HCT116 (cell line): Measurements from ENCODE around the gene ADAMTS4. TPM values are rescaled to one million over a fixed set of nuclear protein-coding genes. Genes with fewer than 3 reads are reported as not detected.

Experiments used
- ATAC-seq: fragments of 200-7000 bp; cut with Tn5 transposase; 2 replicates; pipeline ENCODE4 v1.9.1; 2020; ENCODE audit warnings: mild to moderate bottlenecking, moderate library complexity
- BruUV-seq: library from RNA; stranded (reverse); fragments of 400-500 nt; replicated peaks from 2 replicates; lab custom pipeline; 2021; lab: Mats Ljungman, UMichigan
- CTCF ChIA-PET: fragments of 300-600 bp; sonication (Branson Sonifier 250); formaldehyde crosslinking; loops from one replicate; lab custom pipeline; 2021; ENCODE audit warnings: antibody characterized with exemption; lab: Charles Lee
- POLR2A ChIA-PET: fragments of 300-600, 350-600 bp; sonication (Branson Sonifier 250); formaldehyde crosslinking; loops from one replicate; lab custom pipeline; 2021; ENCODE audit warnings: antibody characterized with exemption; lab: Charles Lee
- RAD21 ChIA-PET, 2 experiments: fragments of 300-600 bp; sonication (Branson Sonifier 250); formaldehyde crosslinking; loops; one replicate each; lab custom pipeline; 2023; ENCODE audit warnings: low total read pairs in 2 of 2; ENCODE audit not compliant: uncharacterized antibody in 2 of 2, unreplicated experiment in 2 of 2, low non-redundant PET in 1 of 2; lab: Charles Lee
- DNase-seq: peaks from one replicate; pipeline ENCODE4 v3.0.0-alpha.2; 2010; ENCODE audit warnings: low read depth, low spot score
- H2AFZ ChIP-seq: fragments of 200-600 bp; shearing (Covaris generic), sonication (generic); 2 replicates; pipeline ENCODE4 v1.6.1; 2017; ENCODE audit warnings: low read depth, mixed run types, mixed read lengths, antibody characterized with exemption, low read length; ENCODE audit not compliant: poor library complexity, severe bottlenecking
- H3K27ac ChIP-seq: 2 replicates; pipeline ENCODE4 v1.5.1; 2012; ENCODE audit warnings: low read depth, low read length
- H3K27me3 ChIP-seq: fragments of 200-600 bp; sonication (generic); 2 replicates; pipeline ENCODE4 v1.6.1; 2016; ENCODE audit warnings: mixed run types, low read length, mixed read lengths; ENCODE audit not compliant: insufficient read depth
- H3K36me3 ChIP-seq, 2 experiments: fragments of 200-500 bp in 1 of 2; fragments of 200-600 bp in 1 of 2; sonication (Bioruptor generic) in 1 of 2; sonication (generic) in 1 of 2; 2 replicates each; pipeline versions ENCODE4 v1.5.1 to v1.6.1; 2014 to 2016; ENCODE audit warnings: low read length in 2 of 2, inconsistent platforms in 1 of 2, mixed read lengths in 1 of 2, mixed run types in 1 of 2; ENCODE audit not compliant: insufficient read depth in 2 of 2, control insufficient read depth in 1 of 2
- H3K4me1 ChIP-seq, 2 experiments: fragments of 200-600 bp in 1 of 2; sonication (generic) in 1 of 2; 2 replicates each; pipeline versions ENCODE4 v1.5.1 to v1.6.1; 2012 to 2017; ENCODE audit warnings: low read length in 2 of 2, inconsistent platforms in 1 of 2, mild to moderate bottlenecking in 1 of 2, mixed read lengths in 1 of 2, mixed run types in 1 of 2, moderate library complexity in 1 of 2; ENCODE audit not compliant: insufficient read depth in 2 of 2, control insufficient read depth in 1 of 2
- H3K4me2 ChIP-seq: fragments of 200-600 bp; sonication (generic); 2 replicates; pipeline ENCODE4 v1.6.1; 2017; ENCODE audit warnings: mixed run types, low read length, mixed read lengths
- H3K4me3 ChIP-seq, 2 experiments: fragments of 200-600 bp in 1 of 2; sonication (generic) in 1 of 2; replicated peaks in 1 of 2; 2 replicates each; pipeline ENCODE4 v1.5.1; 2011 to 2016; ENCODE audit warnings: low read length in 2 of 2, control low read depth in 1 of 2, low read depth in 1 of 2, mild to moderate bottlenecking in 1 of 2, mixed read lengths in 1 of 2, mixed run types in 1 of 2
- H3K79me2 ChIP-seq: fragments of 200-600 bp; sonication (generic); 2 replicates; pipeline ENCODE4 v1.6.1; 2017; ENCODE audit warnings: mild to moderate bottlenecking, mixed run types, low read length, moderate library complexity, mixed read lengths; ENCODE audit not compliant: insufficient read depth
- H3K9ac ChIP-seq: fragments of 200-600 bp; sonication (generic); 2 replicates; pipeline ENCODE4 v1.6.1; 2016; ENCODE audit warnings: low read length, mixed read lengths
- H3K9me2 ChIP-seq: fragments of 200-600 bp; sonication (generic), shearing (Covaris generic); 2 replicates; pipeline ENCODE4 v1.6.1; 2017; ENCODE audit warnings: mixed run types, mild to moderate bottlenecking, moderate library complexity; ENCODE audit not compliant: insufficient read depth
- H3K9me3 ChIP-seq, 2 experiments: fragments of 200-500 bp in 1 of 2; fragments of 200-600 bp in 1 of 2; sonication (Bioruptor generic) in 1 of 2; sonication (generic) in 1 of 2; 2 replicates each; pipeline ENCODE4 v1.6.1; 2014 to 2017; ENCODE audit warnings: low read length in 2 of 2, mixed read lengths in 2 of 2, inconsistent platforms in 1 of 2, low read depth in 1 of 2, mild to moderate bottlenecking in 1 of 2, mixed run types in 1 of 2, moderate library complexity in 1 of 2; ENCODE audit not compliant: control insufficient read depth in 1 of 2, insufficient read depth in 1 of 2
- H4K20me1 ChIP-seq: fragments of 200-600 bp; sonication (generic), shearing (Covaris generic); 2 replicates; pipeline ENCODE4 v1.6.1; 2017; ENCODE audit warnings: mixed run types, mild to moderate bottlenecking, moderate library complexity; ENCODE audit not compliant: insufficient read depth
- CBX3 ChIP-seq: IDR thresholded peaks from 2 replicates; pipeline ENCODE4 v1.6.1; 2012; ENCODE audit warnings: low read depth
- ELF1 ChIP-seq: IDR thresholded peaks from 2 replicates; pipeline ENCODE4 v1.6.1; 2012; ENCODE audit warnings: low read depth, borderline replicate concordance
- EZH2phosphoT487 ChIP-seq: fragments of 200-600 bp; IDR thresholded peaks from 2 replicates; pipeline ENCODE4 v1.6.1; 2018; ENCODE audit warnings: antibody characterized with exemption, borderline replicate concordance
- JUND ChIP-seq: IDR thresholded peaks from 2 replicates; pipeline ENCODE4 v1.6.1; 2012
- TCF7L2 ChIP-seq: IDR thresholded peaks from 2 replicates; pipeline ENCODE4 v1.7.0; 2011; ENCODE audit warnings: borderline replicate concordance, inconsistent platforms; ENCODE audit not compliant: insufficient read depth, insufficient read length; ENCODE audit errors: extremely low read depth
- YY1 ChIP-seq: IDR thresholded peaks from 2 replicates; pipeline ENCODE4 v1.6.1; 2011; ENCODE audit warnings: low read length, low read depth, moderate library complexity, mild to moderate bottlenecking; ENCODE audit not compliant: insufficient replicate concordance; ENCODE audit errors: extremely low read depth
- intact Hi-C: fragments of 100-400 bp; cut with micrococcal nuclease; formaldehyde crosslinking; loops from 2 replicates; pipeline ENCODE4 v1.10.0; 2022
- total RNA-seq: library from RNA; stranded (reverse); gene quantifications from one replicate; pipeline ENCODE4 v1.2.1, GENCODE V29; 2021; ENCODE audit not compliant: unreplicated experiment
- TF ChIP-seq, protein P1 (sequence below): IDR thresholded peaks from 2 replicates; pipeline ENCODE4 v1.6.1; 2011; ENCODE audit warnings: mild to moderate bottlenecking, low read length, moderate library complexity; ENCODE audit not compliant: insufficient replicate concordance; ENCODE audit errors: extremely low read depth

The ADAMTS4 gene
- total RNA-seq, 1 experiment from 2014 or later, result not detected

- no peak overlapping the region for H3K27ac ChIP-seq
- no peaks in the 10 kb centered on the region for H3K79me2 ChIP-seq
- no peak for TF ChIP-seq JUND
- no peak for TF ChIP-seq YY1
- TF ChIP-seq CBX3, result no peak
- TF ChIP-seq ELF1, result no peak
- TF ChIP-seq EZH2phosphoT487, result no peak
- TF ChIP-seq, protein P1, sequence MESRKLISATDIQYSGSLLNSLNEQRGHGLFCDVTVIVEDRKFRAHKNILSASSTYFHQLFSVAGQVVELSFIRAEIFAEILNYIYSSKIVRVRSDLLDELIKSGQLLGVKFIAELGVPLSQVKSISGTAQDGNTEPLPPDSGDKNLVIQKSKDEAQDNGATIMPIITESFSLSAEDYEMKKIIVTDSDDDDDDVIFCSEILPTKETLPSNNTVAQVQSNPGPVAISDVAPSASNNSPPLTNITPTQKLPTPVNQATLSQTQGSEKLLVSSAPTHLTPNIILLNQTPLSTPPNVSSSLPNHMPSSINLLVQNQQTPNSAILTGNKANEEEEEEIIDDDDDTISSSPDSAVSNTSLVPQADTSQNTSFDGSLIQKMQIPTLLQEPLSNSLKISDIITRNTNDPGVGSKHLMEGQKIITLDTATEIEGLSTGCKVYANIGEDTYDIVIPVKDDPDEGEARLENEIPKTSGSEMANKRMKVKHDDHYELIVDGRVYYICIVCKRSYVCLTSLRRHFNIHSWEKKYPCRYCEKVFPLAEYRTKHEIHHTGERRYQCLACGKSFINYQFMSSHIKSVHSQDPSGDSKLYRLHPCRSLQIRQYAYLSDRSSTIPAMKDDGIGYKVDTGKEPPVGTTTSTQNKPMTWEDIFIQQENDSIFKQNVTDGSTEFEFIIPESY, result no peak
- no peak for TF ChIP-seq TCF7L2
- no peak overlapping the region for H2AFZ ChIP-seq
- no peak overlapping the region for H3K9ac ChIP-seq
- peaks cover 4 to 11% of the 10 kb centered on the region in 2 experiments for H3K36me3 ChIP-seq
- intact Hi-C loops, result no loop called here
- no peaks in the 10 kb centered on the region for H4K20me1 ChIP-seq
- H3K27me3 ChIP-seq, result no peaks in the 10 kb centered on the region
- RAD21 ChIA-PET, result no interaction called here
- BruUV-seq, result no TSS peak
- H3K4me1 ChIP-seq, result peaks cover 14 to 24% of the 10 kb centered on the region in 2 experiments; a peak in 3 of 4 replicates
- H3K9me3 ChIP-seq, result no peaks in the 10 kb centered on the region
- no peak overlapping the region for H3K4me2 ChIP-seq
- ATAC-seq, result no peak
- POLR2A ChIA-PET, result no interaction called here
- H3K9me2 ChIP-seq, result 0 out of 2 replicates have a peak, but pooled peaks cover 3% of the 10 kb centered on the region
- no peak overlapping the region for H3K4me3 ChIP-seq
- DNase-seq, result no peak
- CTCF ChIA-PET, result interaction anchor here (1.3 kb wide), 1 partner anchor 22 kb away, joined by 4 read pairs; the partner anchor contains the start of gene NDUFS2
These were observed 25.2 kb upstream of the ADAMTS4 start for GRCh38 chr1:161223805-161224694.
